ENCODE measurements around the gene POLR1G.

GRCh38 chr19:45448887-45449299 is 42.4 kb downstream of the POLR1G start:
- TF ChIP-seq CTCF (IDR thresholded peaks at IDR 0.05) (no peak), POLR2A (IDR thresholded peaks at IDR 0.05) (no peak)

All from thyroid gland (tissue), 4 donors.